PC-3 (cell line): ENCODE data around the gene MLKL.

Experiments
- EZH2 ChIP-seq: fragments of 300-600 bp; sonication (generic); IDR thresholded peaks from one replicate; pipeline ENCODE4 v1.6.1; 2017; ENCODE audit warnings: antibody characterized with exemption, mild to moderate bottlenecking, low read length; ENCODE audit not compliant: unreplicated experiment
- EZH2phosphoT487 ChIP-seq: fragments of 300-600 bp; sonication (generic); IDR thresholded peaks from 2 replicates; pipeline ENCODE4 v1.6.1; 2018; ENCODE audit warnings: mild to moderate bottlenecking, antibody characterized with exemption, low read length, borderline replicate concordance
- TF ChIP-seq, protein P1 (sequence below): fragments of 300-600 bp; sonication (generic); conservative IDR thresholded peaks from 2 replicates; pipeline ENCODE4 v1.5.1; 2017; ENCODE audit warnings: antibody characterized with exemption, low read depth, mild to moderate bottlenecking, low read length

DNA sequence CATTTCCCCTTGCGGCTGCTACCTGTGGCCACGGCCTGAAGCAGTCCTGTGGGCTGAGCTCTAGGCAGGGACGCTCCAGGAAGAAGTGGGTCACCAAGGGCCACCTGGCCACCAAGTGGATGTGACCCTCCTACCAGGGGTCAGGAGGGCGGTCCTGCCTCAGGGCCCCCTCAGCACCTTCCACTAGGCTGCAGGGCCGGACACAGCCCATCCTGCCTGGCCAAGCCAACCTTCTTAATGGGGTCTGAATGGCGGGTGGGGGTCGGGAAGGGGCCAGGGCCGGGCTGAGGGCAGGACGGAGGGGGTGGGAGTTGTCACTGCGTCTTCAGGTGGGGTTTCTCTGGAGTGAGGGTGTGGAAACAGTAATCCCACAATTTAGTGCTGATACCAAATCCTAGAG lies 13.2 kb upstream of the MLKL start:
- TF ChIP-seq EZH2, result no peak
- TF ChIP-seq, protein P1, sequence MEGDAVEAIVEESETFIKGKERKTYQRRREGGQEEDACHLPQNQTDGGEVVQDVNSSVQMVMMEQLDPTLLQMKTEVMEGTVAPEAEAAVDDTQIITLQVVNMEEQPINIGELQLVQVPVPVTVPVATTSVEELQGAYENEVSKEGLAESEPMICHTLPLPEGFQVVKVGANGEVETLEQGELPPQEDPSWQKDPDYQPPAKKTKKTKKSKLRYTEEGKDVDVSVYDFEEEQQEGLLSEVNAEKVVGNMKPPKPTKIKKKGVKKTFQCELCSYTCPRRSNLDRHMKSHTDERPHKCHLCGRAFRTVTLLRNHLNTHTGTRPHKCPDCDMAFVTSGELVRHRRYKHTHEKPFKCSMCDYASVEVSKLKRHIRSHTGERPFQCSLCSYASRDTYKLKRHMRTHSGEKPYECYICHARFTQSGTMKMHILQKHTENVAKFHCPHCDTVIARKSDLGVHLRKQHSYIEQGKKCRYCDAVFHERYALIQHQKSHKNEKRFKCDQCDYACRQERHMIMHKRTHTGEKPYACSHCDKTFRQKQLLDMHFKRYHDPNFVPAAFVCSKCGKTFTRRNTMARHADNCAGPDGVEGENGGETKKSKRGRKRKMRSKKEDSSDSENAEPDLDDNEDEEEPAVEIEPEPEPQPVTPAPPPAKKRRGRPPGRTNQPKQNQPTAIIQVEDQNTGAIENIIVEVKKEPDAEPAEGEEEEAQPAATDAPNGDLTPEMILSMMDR, result no peak
- TF ChIP-seq EZH2phosphoT487, result no peak
